NB4 (cell line): ENCODE measurements around the gene THOC6.

Source experiments
- DNase-seq: peaks from one replicate; pipeline ENCODE4 v3.0.0; 2010; ENCODE audit warnings: low read depth
- H3K4me3 ChIP-seq: one replicate; pipeline ENCODE4 v1.5.1; 2011; ENCODE audit warnings: mild to moderate bottlenecking, low read depth, low read length, moderate library complexity
- CTCF ChIP-seq: IDR thresholded peaks from one replicate; pipeline ENCODE4 v1.5.1; 2012; ENCODE audit warnings: low read depth, low read length
- MAX ChIP-seq: IDR thresholded peaks from 2 replicates; pipeline ENCODE4 v1.6.1; 2011; ENCODE audit warnings: low read depth, low read length
- MYC ChIP-seq: IDR thresholded peaks from 2 replicates; pipeline ENCODE4 v1.6.1; 2011; ENCODE audit warnings: low read depth, low read length
- POLR2A ChIP-seq: IDR thresholded peaks from 2 replicates; pipeline ENCODE4 v1.6.1; 2011; ENCODE audit warnings: mild to moderate bottlenecking; ENCODE audit not compliant: insufficient read length; ENCODE audit errors: extremely low read depth

THOC6 gene

GRCh38 chr16:3020247-3020603 lies 3.6 kb upstream of the THOC6 start, which contains the start of gene TNFRSF12A:
TNFRSF12A (plus strand) TSS chr16:3020368; CDS start chr16:3020398, 30 bp downstream.
- peak within 1 kb of the TSS; percentile 73 for H3K4me3 ChIP-seq
- peak; percentile 85 for DNase-seq
- no peak for TF ChIP-seq MYC
- peak; percentile 53 for TF ChIP-seq MAX
- TF ChIP-seq POLR2A = peak; percentile 87

- H3K4me3 ChIP-seq = peak overlapping the region; percentile 73
- DNase-seq = peak; percentile 69
- no peak for TF ChIP-seq POLR2A
- no peak for TF ChIP-seq CTCF
- TF ChIP-seq MYC = no peak
- 0 out of 2 replicates have a peak, but pooled peaks have one; percentile 43 for TF ChIP-seq MAX
These were observed 3.0 kb upstream of the THOC6 start for GRCh38 chr16:3020604-3021448.

GRCh38 chr16:3021449-3022207 lies 2.2 kb upstream of the THOC6 start:
- DNase-seq = peak; percentile 86
- peak; percentile 23 for TF ChIP-seq CTCF
- TF ChIP-seq POLR2A = no peak
- peak overlapping the region; percentile 73 for H3K4me3 ChIP-seq

GRCh38 chr16:3022208-3022683 lies 1.6 kb upstream of the THOC6 start:
- no peak for TF ChIP-seq POLR2A
- TF ChIP-seq MAX = no peak
- TF ChIP-seq CTCF = no peak
- no peak for TF ChIP-seq MYC
- peak overlapping the region; percentile 73 for H3K4me3 ChIP-seq
- DNase-seq = peak; percentile 86

GRCh38 chr16:3022684-3023414 lies 986 bp upstream of the THOC6 start:
- DNase-seq = peak; percentile 69
- peak overlapping the region; percentile 71 for H3K4me3 ChIP-seq
- no peak for TF ChIP-seq CTCF
- no peak for TF ChIP-seq MYC
- TF ChIP-seq MAX = no peak
- TF ChIP-seq POLR2A = no peak
